NCI-H2081 (cell line): ENCODE measurements around the gene LAPTM5.

Experiments
- DNase-seq, 2 experiments: peaks; one replicate each; lab custom pipeline; 2025; lab: John Stamatoyannopoulos, UW

LAPTM5 gene

GRCh38 chr1:30715216-30715615, 42.4 kb downstream of the LAPTM5 start:
- DNase-seq, result no peak

GRCh38 chr1:30714536-30715090, 43.0 kb downstream of the LAPTM5 start:
- no peak for DNase-seq

- DNase-seq, result no peak
Measured at GRCh38 chr1:30714025-30714424, 43.5 kb downstream of the LAPTM5 start.

GRCh38 chr1:30713311-30713710, 44.3 kb downstream of the LAPTM5 start:
- DNase-seq, result no peak

- no peak for DNase-seq
Measured at GRCh38 chr1:30712583-30712982, 45.0 kb downstream of the LAPTM5 start.

GRCh38 chr1:30710407-30710806, 47.2 kb downstream of the LAPTM5 start:
- DNase-seq, result no peak

- no peak for DNase-seq
Measured at GRCh38 chr1:30708361-30708728, 49.2 kb downstream of the LAPTM5 start.

GRCh38 chr1:30707412-30708360, 49.9 kb downstream of the LAPTM5 start:
- peak; percentile 72 to 80 for DNase-seq

GRCh38 chr1:30706528-30706927, 51.0 kb downstream of the LAPTM5 start:
- DNase-seq, result peak in 1 of 2 experiments; percentile 29

GRCh38 chr1:30705698-30706097, 51.9 kb downstream of the LAPTM5 start:
- DNase-seq, result no peak

- no peak for DNase-seq
Measured at GRCh38 chr1:30704765-30705509, 52.6 kb downstream of the LAPTM5 start.

GRCh38 chr1:30704271-30704670, 53.3 kb downstream of the LAPTM5 start:
- no peak for DNase-seq

GRCh38 chr1:30702823-30703222, 54.8 kb downstream of the LAPTM5 start:
- DNase-seq, result no peak

GRCh38 chr1:30701258-30701633, 56.3 kb downstream of the LAPTM5 start:
- no peak for DNase-seq

GRCh38 chr1:30700528-30701257, 56.9 kb downstream of the LAPTM5 start:
- DNase-seq, result no peak

GRCh38 chr1:30699762-30700161, 57.8 kb downstream of the LAPTM5 start:
- no peak for DNase-seq

GRCh38 chr1:30698401-30698981, 59.1 kb downstream of the LAPTM5 start:
- no peak for DNase-seq

GRCh38 chr1:30697571-30698376, 59.8 kb downstream of the LAPTM5 start:
- DNase-seq, result no peak

- no peak for DNase-seq
Measured at GRCh38 chr1:30696831-30697230, 60.7 kb downstream of the LAPTM5 start.

GRCh38 chr1:30695439-30695841, 62.1 kb downstream of the LAPTM5 start:
- no peak for DNase-seq
